KMS-11 (cell line): Measurements from ENCODE around the gene MTA1.

ENCODE experiments used
- H2AFZ ChIP-seq: fragments of 200-600 bp; sonication (generic); 2 replicates; pipeline ENCODE4 v1.6.1; 2016; ENCODE audit warnings: antibody characterized with exemption, mixed run types, low read depth
- H3K27ac ChIP-seq: fragments of 200-600 bp; sonication (generic); 2 replicates; pipeline ENCODE4 v1.6.1; 2016; ENCODE audit warnings: mild to moderate bottlenecking, mixed run types
- H3K27me3 ChIP-seq: fragments of 200-600 bp; sonication (generic); 2 replicates; pipeline ENCODE4 v1.6.1; 2017; ENCODE audit warnings: mild to moderate bottlenecking, low read depth, mixed run types, moderate library complexity; ENCODE audit not compliant: insufficient read depth
- H3K36me3 ChIP-seq: fragments of 200-600 bp; sonication (generic); 2 replicates; pipeline ENCODE4 v1.6.1; 2017; ENCODE audit warnings: mild to moderate bottlenecking, mixed run types; ENCODE audit not compliant: insufficient read depth
- H3K4me1 ChIP-seq: fragments of 200-600 bp; sonication (generic); 2 replicates; pipeline ENCODE4 v1.6.1; 2016; ENCODE audit warnings: mild to moderate bottlenecking, low read depth, mixed run types; ENCODE audit not compliant: poor library complexity, severe bottlenecking
- H3K4me2 ChIP-seq: fragments of 200-600 bp; sonication (generic); 2 replicates; pipeline ENCODE4 v1.7.0; 2016; ENCODE audit warnings: mild to moderate bottlenecking, mixed run types
- H3K4me3 ChIP-seq: fragments of 200-600 bp; sonication (generic); IDR thresholded peaks from 2 replicates; pipeline ENCODE4 v1.6.1; 2017; ENCODE audit warnings: low read depth, low read length, mixed read lengths; ENCODE audit not compliant: insufficient read depth
- H3K79me2 ChIP-seq: fragments of 200-600 bp; sonication (generic); 2 replicates; pipeline ENCODE4 v1.6.1; 2016; ENCODE audit warnings: low read depth, mixed run types; ENCODE audit not compliant: insufficient read depth
- H3K9ac ChIP-seq: fragments of 200-600 bp; sonication (generic); 2 replicates; pipeline ENCODE4 v1.6.1; 2016; ENCODE audit warnings: mild to moderate bottlenecking, mixed run types
- H4K20me1 ChIP-seq: fragments of 200-600 bp; sonication (generic); 2 replicates; pipeline ENCODE4 v1.6.1; 2016; ENCODE audit warnings: mild to moderate bottlenecking, mixed run types; ENCODE audit not compliant: insufficient read depth
- TF ChIP-seq, protein P1 (sequence below): fragments of 200-600 bp; sonication (generic); conservative IDR thresholded peaks from 2 replicates; pipeline ENCODE4 v1.6.1; 2017; ENCODE audit warnings: low read depth, mild to moderate bottlenecking, antibody characterized with exemption, low read length, moderate library complexity, mixed read lengths

MTA1 gene

DNA sequence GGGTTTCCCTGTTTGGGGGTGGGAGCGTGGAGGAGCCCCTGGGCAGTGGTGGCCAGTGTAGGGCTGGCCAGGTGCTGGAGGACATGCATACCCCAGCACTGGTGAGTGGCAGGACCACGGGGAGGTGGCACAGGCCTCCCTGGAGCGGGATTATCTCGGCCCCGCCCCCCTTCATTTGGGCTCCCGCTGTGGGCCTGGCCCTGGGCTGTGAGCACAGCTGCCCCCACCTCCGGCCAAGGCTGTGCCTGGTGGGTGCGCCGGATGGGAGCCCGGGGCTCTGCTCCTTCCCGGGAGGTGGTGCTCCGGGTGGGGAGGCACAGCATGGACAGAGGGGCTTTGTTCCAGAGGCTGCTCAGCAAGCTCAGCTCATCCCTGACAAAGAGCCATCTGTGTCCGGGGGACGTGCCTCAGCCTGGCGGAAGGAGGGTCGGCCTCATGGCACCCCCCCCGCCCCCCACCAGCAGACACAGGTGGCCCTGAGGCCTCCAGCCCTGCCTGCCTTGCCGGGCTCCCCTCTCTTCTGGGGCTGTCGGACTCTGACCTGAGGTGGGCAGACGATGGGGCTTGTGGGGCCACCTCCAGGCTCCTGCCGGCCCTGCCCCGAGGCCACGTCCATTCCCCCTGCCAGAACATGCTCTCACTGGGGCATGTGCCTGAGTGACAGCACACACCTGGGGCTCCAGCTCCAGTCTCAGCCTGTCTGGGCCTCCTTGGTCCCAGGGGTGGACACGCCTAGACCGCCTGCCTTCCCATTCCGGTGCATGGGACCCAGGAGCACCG is 79.8 kb downstream of the MTA1 start:
- Histone ChIP-seq H4K20me1 (no peaks in the 10 kb centered on the region), H3K9ac (no peak overlapping the region), H3K4me2 (no peak overlapping the region), H3K36me3 (no peaks in the 10 kb centered on the region), H3K4me1 (no peaks in the 10 kb centered on the region), H3K27me3 (no peaks in the 10 kb centered on the region), H3K79me2 (no peaks in the 10 kb centered on the region), H2AFZ (no peak overlapping the region), H3K4me3 (no peak overlapping the region), H3K27ac (no peak overlapping the region)
- TF ChIP-seq, protein P1, sequence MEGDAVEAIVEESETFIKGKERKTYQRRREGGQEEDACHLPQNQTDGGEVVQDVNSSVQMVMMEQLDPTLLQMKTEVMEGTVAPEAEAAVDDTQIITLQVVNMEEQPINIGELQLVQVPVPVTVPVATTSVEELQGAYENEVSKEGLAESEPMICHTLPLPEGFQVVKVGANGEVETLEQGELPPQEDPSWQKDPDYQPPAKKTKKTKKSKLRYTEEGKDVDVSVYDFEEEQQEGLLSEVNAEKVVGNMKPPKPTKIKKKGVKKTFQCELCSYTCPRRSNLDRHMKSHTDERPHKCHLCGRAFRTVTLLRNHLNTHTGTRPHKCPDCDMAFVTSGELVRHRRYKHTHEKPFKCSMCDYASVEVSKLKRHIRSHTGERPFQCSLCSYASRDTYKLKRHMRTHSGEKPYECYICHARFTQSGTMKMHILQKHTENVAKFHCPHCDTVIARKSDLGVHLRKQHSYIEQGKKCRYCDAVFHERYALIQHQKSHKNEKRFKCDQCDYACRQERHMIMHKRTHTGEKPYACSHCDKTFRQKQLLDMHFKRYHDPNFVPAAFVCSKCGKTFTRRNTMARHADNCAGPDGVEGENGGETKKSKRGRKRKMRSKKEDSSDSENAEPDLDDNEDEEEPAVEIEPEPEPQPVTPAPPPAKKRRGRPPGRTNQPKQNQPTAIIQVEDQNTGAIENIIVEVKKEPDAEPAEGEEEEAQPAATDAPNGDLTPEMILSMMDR: no peak

DNA sequence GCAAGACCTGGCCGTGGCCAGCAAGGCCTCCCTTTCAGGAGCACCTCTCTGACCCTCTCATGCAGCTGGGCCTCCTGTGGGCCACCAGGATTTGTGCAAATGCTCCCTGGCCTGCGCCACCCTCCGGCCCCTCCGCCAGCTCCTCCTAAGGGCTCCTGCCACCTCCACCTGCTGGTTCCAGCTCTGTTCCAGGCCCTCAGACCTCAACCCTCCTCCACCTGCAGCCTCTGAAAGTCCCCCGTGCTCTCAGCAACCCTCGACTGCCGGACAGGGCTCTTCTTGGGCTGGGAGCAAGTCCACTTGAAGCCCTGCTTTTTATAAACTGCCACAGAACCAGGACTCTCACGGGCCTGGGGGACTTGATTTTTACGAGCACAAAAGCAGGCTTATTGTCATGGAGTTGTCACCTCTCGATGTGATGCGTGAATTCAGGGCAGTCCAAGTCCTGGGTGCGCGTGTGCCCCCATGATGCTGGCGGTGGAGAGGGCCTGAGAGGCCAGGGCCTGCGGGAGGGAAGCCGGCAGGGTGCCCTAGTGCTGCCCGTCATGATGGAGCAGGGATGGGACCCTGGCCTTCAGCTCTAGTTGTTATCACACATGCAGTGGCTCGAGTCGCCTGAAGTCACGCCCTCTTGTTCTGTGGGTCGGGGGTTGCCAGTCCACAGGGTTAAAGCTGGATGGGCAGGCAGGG is 80.6 kb downstream of the MTA1 start:
- no peaks in the 10 kb centered on the region for H3K79me2 ChIP-seq
- no peaks in the 10 kb centered on the region for H4K20me1 ChIP-seq
- H2AFZ ChIP-seq: no peak overlapping the region
- no peaks in the 10 kb centered on the region for H3K27me3 ChIP-seq
- H3K27ac ChIP-seq: no peak overlapping the region
- H3K36me3 ChIP-seq: no peaks in the 10 kb centered on the region
- no peak overlapping the region for H3K4me3 ChIP-seq
- no peak overlapping the region for H3K9ac ChIP-seq
- H3K4me2 ChIP-seq: no peak overlapping the region
- H3K4me1 ChIP-seq: no peaks in the 10 kb centered on the region
- TF ChIP-seq, protein P1: no peak

DNA sequence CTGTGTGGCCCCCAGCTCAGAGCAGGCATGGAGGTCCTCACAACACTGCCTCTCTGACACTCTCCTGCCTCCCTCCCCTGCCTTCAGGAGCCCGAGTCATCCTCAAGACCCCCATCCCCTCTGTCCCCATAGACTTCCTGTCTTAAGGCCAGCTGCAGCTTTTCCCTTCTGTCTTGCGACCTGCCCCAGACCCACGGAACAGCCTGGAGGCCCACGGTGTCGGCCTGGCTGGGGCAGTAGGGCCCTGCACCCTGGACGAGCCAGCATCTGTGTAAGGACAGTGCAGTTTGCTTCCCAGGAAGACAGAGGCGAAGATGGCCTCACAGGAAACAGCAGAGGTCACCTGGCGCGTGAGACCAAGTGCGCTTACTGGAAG is 81.1 kb downstream of the MTA1 start:
- no peaks in the 10 kb centered on the region for H3K4me1 ChIP-seq
- H3K9ac ChIP-seq: no peak overlapping the region
- no peak overlapping the region for H3K4me2 ChIP-seq
- no peak overlapping the region for H2AFZ ChIP-seq
- H3K27me3 ChIP-seq: no peaks in the 10 kb centered on the region; the same call in 1 of the 2 replicates
- H4K20me1 ChIP-seq: no peaks in the 10 kb centered on the region
- no peak overlapping the region for H3K27ac ChIP-seq
- TF ChIP-seq, protein P1: no peak
- no peaks in the 10 kb centered on the region for H3K79me2 ChIP-seq
- H3K4me3 ChIP-seq: no peak overlapping the region
- no peaks in the 10 kb centered on the region for H3K36me3 ChIP-seq

DNA sequence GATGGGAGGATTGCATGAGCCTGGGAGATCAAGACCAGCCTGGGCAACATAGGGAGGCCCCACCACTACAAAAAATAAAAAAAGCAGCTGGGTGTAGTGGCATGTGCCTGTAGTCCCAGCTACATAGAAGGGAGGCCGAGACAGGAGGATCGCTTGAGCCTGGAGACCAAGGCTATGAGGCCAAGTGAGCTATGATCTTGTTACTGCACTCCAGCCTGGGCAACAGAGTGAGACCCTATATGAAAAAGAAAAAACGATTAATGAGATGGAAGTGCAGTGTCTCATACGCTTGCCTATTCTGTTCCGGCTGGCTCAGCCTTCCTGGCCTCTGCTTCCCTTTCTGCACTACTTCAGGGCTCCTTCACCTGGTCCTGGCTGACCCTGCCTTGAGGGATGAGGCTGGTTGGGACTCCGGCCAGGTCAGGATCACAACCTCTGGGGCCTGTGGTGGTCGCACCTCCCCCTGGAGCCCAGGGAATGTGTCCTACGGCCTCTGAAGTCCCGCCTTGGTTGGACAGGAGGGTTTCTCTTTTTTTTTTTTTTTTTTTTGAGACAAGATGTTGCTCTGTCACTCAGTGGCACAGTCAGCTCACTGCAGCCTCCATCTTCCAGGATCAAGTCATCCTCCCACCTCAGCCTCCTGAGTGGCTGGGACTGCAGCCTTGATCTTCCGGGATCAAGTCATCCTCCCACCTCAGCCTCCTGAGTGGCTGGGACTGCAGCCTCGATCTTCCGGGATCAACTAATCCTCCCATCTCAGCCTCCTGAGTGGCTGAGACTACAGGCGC is 82.1 kb downstream of the MTA1 start:
- H3K4me1 ChIP-seq: no peaks in the 10 kb centered on the region
- no peak overlapping the region for H3K27ac ChIP-seq
- H4K20me1 ChIP-seq: no peaks in the 10 kb centered on the region
- H3K9ac ChIP-seq: no peak overlapping the region
- H2AFZ ChIP-seq: no peak overlapping the region
- no peaks in the 10 kb centered on the region for H3K36me3 ChIP-seq
- H3K4me3 ChIP-seq: no peak overlapping the region
- H3K79me2 ChIP-seq: no peaks in the 10 kb centered on the region
- no peaks in the 10 kb centered on the region; the same call in 1 of the 2 replicates for H3K27me3 ChIP-seq
- H3K4me2 ChIP-seq: no peak overlapping the region
- TF ChIP-seq, protein P1: no peak
